ENCODE data around the gene MAP2K3.

MAP2K3 gene

DNA sequence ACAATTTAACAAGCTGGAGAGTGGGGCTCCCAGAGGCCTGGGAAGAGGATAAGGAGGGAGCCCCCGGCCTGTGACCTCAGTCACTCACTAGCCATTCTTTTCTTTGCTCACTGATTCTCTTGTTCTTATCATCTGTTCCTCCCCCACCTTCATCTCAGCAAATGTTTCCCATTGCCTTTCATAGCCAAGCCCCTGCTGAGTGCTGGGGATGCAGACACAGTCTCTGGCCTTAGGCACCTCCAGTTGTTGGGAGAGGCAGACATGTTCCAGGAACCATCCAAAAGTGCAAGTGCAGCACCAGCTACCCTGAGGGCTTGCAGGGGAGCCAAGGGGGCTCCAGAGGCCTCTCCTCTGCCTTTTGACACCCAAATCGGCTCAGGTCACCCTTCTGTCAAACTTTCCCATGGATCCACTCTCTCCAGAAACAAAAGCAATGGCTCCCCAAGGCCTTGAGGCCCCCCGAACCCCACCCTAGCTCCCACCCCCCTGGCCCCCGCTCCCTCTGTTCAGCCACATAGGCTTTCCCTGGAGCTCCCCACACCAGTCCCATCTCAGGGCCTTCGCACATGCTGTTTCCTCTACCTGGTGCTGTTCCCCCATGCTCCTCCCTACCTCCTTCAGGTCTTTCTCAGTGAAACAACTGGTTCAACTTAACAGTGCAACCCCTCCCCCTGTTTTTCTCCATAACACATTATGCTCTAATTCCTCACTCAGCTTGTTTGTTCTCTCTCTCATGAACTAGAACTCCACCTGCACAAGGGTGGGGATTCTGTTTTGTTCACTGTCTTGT is 76.7 kb downstream of the MAP2K3 start:
- Histone ChIP-seq H3K27ac (ENCODE audit: low read depth, low read length) (no peak overlapping the region), H3K9ac (ENCODE audit: low read depth in 1 of 2, low read length in 2 of 2) (no peak overlapping the region), H3K36me3 (ENCODE audit: control insufficient read depth in 1 of 2, insufficient read depth in 2 of 2, low read length in 2 of 2) (no peaks in the 10 kb centered on the region)

DNA sequence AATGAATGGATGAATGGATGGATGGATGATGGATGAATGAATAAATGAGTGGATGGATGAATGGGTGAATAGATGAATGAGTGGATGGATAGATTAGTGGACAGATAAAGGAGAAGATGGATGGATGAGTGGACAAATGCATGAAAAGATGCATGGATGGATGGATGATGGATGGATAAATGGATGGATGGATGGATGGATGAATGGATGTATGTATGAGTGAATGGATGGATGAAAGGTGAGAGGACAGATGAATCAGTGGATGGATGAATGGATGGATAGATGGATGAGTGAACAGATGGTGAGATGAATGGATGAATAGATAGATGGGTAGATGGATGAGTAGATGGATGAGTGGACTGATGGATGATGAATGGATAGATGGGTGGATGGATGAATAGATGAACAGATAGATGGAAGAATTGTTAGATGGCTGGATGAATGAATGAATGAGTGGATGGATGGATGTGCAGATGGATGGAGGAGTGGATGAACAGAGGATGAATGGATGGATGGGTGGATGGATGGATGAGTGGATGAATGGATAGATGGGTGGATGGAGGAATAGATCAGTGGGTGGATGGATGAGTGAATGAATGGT is 77.9 kb downstream of the MAP2K3 start:
- no peaks in the 10 kb centered on the region for H3K27me3 ChIP-seq (ENCODE audit: control insufficient read depth in 1 of 2, insufficient read depth in 2 of 2, low read length in 2 of 2)
- H3K4me1 ChIP-seq (ENCODE audit: control insufficient read depth in 1 of 2, insufficient read depth in 2 of 2, low read length in 2 of 2) = peaks cover 7 to 8% of the 10 kb centered on the region in 2 donors
- H3K9me3 ChIP-seq (ENCODE audit: control insufficient read depth in 1 of 2, low read length in 2 of 2) = no peaks in the 10 kb centered on the region
- H3K4me3 ChIP-seq (ENCODE audit: low read depth in 1 of 2, low read length in 2 of 2) = no peak overlapping the region
- H3K36me3 ChIP-seq (ENCODE audit: control insufficient read depth in 1 of 2, insufficient read depth in 2 of 2, low read length in 2 of 2) = no peaks in the 10 kb centered on the region
- no peak overlapping the region for H3K27ac ChIP-seq (ENCODE audit: low read depth, low read length)
- H3K9ac ChIP-seq (ENCODE audit: low read depth in 1 of 2, low read length in 2 of 2) = no peak overlapping the region

More for the DNA sequence above, 76.7 kb downstream of the MAP2K3 start:
- Histone ChIP-seq H3K4me1 (ENCODE audit: control insufficient read depth in 1 of 2, insufficient read depth in 2 of 2, low read length in 2 of 2) (peaks cover 7 to 8% of the 10 kb centered on the region in 2 donors), H3K4me3 (ENCODE audit: low read depth in 1 of 2, low read length in 2 of 2) (no peak overlapping the region), H3K9me3 (ENCODE audit: control insufficient read depth in 1 of 2, low read length in 2 of 2) (no peaks in the 10 kb centered on the region), H3K27me3 (ENCODE audit: control insufficient read depth in 1 of 2, insufficient read depth in 2 of 2, low read length in 2 of 2) (no peaks in the 10 kb centered on the region)

DNA sequence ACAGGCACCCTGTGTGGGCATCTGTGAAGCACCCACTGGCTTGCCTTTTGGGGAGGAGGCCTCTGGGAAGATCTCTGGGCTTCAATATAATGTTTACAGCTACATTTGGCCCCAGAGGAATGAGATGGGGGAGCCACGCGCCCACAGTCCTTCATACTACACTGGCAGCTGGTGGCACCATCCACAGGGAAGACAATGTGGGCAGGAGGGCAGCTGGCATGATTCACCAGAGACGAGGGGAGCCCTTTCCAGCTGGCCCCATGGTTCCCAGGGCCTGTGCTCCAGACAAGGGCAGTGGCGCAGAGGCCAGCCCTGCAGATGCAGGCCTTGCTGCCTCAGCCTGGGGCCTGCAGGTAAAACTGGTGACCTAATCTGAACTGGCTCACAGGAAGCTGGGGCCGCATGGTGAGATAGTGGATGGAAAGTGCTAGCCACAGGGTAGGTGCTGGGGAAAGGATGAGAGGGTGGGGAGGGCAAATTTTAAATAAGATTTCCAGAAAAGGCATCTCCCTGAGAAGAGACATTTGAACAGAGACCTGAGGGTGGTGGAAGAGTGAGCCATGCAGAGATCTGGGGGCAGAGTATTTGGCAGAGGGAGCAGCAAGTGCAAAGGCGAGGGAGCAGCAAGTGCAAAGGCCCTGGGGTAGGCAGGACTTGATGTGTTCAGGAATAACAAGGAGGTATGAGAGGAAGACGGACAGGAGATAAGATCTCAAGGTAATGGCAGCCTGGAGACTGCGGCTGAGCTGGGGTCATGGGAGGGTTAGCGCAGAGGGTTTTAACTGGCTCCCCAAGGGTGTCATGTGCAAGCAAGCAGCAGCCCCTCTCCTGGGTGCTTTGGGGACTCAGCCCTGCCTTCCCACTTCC is 79.5 kb downstream of the MAP2K3 start:
- Histone ChIP-seq H3K36me3 (ENCODE audit: control insufficient read depth in 1 of 2, insufficient read depth in 2 of 2, low read length in 2 of 2) (no peaks in the 10 kb centered on the region), H3K9me3 (ENCODE audit: control insufficient read depth in 1 of 2, low read length in 2 of 2) (no peaks in the 10 kb centered on the region), H3K4me1 (ENCODE audit: control insufficient read depth in 1 of 2, insufficient read depth in 2 of 2, low read length in 2 of 2) (peaks cover 5 to 7% of the 10 kb centered on the region in 2 donors)

More for the DNA sequence above, 79.5 kb downstream of the MAP2K3 start:
- Histone ChIP-seq H3K9ac (ENCODE audit: low read depth in 1 of 2, low read length in 2 of 2) (no peak overlapping the region), H3K4me3 (ENCODE audit: low read depth in 1 of 2, low read length in 2 of 2) (no peak overlapping the region), H3K27ac (ENCODE audit: low read depth, low read length) (no peak overlapping the region), H3K27me3 (ENCODE audit: control insufficient read depth in 1 of 2, insufficient read depth in 2 of 2, low read length in 2 of 2) (peaks cover 0 to 2% of the 10 kb centered on the region in 2 donors)
